Measurements from ENCODE around the gene ZNF362.

DNA sequence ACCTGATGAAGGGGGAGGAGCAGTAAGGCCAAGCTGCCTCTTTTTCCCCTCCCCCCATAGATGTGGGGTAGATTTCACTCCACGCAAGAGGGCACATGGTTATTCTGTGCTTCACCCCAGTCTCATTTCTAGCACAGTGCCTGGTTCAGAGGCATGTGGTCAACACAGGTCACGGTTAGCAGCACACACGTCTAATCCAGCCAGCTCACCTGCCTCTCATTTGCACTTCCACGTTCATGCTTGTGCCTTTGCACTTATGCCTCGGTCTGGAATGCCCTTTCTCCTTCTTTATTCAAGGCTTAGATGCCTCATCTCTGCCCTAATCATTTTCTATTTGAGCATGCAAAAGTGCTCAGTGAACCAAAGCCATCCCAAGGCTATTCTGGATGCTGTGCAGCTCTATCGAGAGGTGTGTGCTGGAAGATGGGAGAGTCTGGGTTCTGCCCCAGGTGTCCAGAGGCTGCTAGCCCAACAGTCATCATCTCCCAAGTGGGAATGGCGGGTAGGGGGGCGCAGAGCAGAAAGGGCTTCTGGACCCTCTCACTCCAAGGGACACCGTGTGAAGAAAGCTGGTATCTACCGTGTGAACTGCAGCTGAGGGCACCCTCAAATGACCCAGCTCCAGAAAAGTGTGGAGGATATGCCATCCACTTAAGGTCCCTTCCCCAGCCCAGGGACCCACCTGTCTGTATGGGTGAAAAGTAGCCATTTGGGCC is 66.7 kb downstream of the ZNF362 start:
- TF ChIP-seq, protein P1, sequence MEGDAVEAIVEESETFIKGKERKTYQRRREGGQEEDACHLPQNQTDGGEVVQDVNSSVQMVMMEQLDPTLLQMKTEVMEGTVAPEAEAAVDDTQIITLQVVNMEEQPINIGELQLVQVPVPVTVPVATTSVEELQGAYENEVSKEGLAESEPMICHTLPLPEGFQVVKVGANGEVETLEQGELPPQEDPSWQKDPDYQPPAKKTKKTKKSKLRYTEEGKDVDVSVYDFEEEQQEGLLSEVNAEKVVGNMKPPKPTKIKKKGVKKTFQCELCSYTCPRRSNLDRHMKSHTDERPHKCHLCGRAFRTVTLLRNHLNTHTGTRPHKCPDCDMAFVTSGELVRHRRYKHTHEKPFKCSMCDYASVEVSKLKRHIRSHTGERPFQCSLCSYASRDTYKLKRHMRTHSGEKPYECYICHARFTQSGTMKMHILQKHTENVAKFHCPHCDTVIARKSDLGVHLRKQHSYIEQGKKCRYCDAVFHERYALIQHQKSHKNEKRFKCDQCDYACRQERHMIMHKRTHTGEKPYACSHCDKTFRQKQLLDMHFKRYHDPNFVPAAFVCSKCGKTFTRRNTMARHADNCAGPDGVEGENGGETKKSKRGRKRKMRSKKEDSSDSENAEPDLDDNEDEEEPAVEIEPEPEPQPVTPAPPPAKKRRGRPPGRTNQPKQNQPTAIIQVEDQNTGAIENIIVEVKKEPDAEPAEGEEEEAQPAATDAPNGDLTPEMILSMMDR (tag by site-specific recombination; IDR thresholded peaks at IDR 0.05): no peak
- no peak for TF ChIP-seq ZNF610 (tag by site-specific recombination; IDR thresholded peaks at IDR 0.05; ENCODE audit: borderline replicate concordance)

Measured in HEK293 (cell line).